ENCODE results near the gene CDH5. TPM values are rescaled to one million over a fixed set of nuclear protein-coding genes. Genes with fewer than 3 reads are reported as not detected.

Gene CDH5
- total and polyA plus RNA-seq, 2 of the 4 experiments (the other 2 are of a cell fraction) = not detected

DNA sequence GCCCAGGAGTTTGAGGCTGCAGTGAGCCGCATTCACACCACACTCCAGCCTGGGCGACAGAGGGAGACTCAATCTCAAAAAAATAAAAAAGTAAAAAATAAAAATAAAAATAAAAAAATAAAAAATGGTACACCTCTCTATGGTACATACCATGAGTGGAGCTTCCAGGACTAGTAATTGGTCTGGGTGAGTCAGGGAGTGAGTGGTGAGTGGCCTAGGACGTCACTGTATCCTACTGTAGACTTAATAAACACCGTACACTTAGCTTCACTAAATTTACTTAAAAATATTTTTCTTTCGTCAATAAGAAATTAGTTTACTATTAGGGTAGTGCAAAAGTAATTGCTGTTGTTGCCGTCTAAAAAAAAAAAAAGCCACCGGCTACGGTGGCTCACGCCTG, 9.0 kb downstream of the CDH5 start:
- DNase-seq (no peak), ATAC-seq (ENCODE audit: low read depth) (no peak)
- no peaks in the 10 kb centered on the region for H4K20me1 ChIP-seq (ENCODE audit: insufficient read depth, low read length)
- intact Hi-C loops (cut with micrococcal nuclease) (no loop called here), dilution Hi-C loops (cut with HindIII; ENCODE audit: low sequenced_read_pairs, unreplicated experiment) (no loop called here), in situ Hi-C loops (cut with MboI; ENCODE audit: low sequenced_read_pairs) (no loop called here)
- no peak overlapping the region for H4K8ac ChIP-seq (ENCODE audit: low read depth in 2 of 2, low read length in 2 of 2)
- H4K5ac ChIP-seq (ENCODE audit: low read depth, low read length) = no peak overlapping the region
- H4K91ac ChIP-seq (ENCODE audit: insufficient read depth, low read depth, low read length) = no peak overlapping the region
- H3K9me3 ChIP-seq (ENCODE audit: control insufficient read depth, insufficient read depth, low read length) = no peaks in the 10 kb centered on the region
- H2BK15ac ChIP-seq (ENCODE audit: low read depth, low read length) = no peak overlapping the region
- no peak overlapping the region for H3K4ac ChIP-seq (ENCODE audit: low read depth, low read length)
- H3K9ac ChIP-seq (ENCODE audit: low read depth, low read length) = no peak overlapping the region
- H3K9me1 ChIP-seq (ENCODE audit: insufficient read depth, low read length) = no peaks in the 10 kb centered on the region
- no peak overlapping the region for H2AK9ac ChIP-seq (replicated peaks; ENCODE audit: low read depth, low read length, poor library complexity)
- WGBS, 2 experiments (ENCODE audit: extremely low coverage in 2 of 2, insufficient read length in 1 of 2) = no CpG with 5 or more reads among the region's 9 CpGs
- no peak overlapping the region for H3K56ac ChIP-seq (ENCODE audit: extremely low read depth, insufficient read depth, low read length)
- H2AFZ ChIP-seq (replicated peaks; ENCODE audit: low read length, poor library complexity) = no peak overlapping the region
- H3K23ac ChIP-seq (ENCODE audit: low read depth, low read length) = no peak overlapping the region
- H3K4me2 ChIP-seq (ENCODE audit: low read depth, low read length) = no peak overlapping the region
- no peak overlapping the region for H3K14ac ChIP-seq (replicated peaks; ENCODE audit: low read depth, low read length)
- H3K36me3 ChIP-seq (ENCODE audit: control insufficient read depth, insufficient read depth, low read length) = no peaks in the 10 kb centered on the region
- no peak overlapping the region for H3K4me3 ChIP-seq (ENCODE audit: insufficient read depth, low read depth, low read length)
- no peak for TF ChIP-seq MAFK (IDR thresholded peaks at IDR 0.05; ENCODE audit: low read depth, low read length)
- TF ChIP-seq BHLHE40 (IDR thresholded peaks at IDR 0.05; ENCODE audit: low read depth, low read length) = no peak
- TF ChIP-seq, protein P1, sequence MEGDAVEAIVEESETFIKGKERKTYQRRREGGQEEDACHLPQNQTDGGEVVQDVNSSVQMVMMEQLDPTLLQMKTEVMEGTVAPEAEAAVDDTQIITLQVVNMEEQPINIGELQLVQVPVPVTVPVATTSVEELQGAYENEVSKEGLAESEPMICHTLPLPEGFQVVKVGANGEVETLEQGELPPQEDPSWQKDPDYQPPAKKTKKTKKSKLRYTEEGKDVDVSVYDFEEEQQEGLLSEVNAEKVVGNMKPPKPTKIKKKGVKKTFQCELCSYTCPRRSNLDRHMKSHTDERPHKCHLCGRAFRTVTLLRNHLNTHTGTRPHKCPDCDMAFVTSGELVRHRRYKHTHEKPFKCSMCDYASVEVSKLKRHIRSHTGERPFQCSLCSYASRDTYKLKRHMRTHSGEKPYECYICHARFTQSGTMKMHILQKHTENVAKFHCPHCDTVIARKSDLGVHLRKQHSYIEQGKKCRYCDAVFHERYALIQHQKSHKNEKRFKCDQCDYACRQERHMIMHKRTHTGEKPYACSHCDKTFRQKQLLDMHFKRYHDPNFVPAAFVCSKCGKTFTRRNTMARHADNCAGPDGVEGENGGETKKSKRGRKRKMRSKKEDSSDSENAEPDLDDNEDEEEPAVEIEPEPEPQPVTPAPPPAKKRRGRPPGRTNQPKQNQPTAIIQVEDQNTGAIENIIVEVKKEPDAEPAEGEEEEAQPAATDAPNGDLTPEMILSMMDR (conservative IDR thresholded peaks at IDR 0.05; ENCODE audit: low read depth, low read length) = no peak
- TF ChIP-seq RAD21 (IDR thresholded peaks at IDR 0.05; ENCODE audit: low read length) = no peak
- TF ChIP-seq FOS (IDR thresholded peaks at IDR 0.05; ENCODE audit: low read depth, low read length) = no peak
- TF ChIP-seq, protein P2, sequence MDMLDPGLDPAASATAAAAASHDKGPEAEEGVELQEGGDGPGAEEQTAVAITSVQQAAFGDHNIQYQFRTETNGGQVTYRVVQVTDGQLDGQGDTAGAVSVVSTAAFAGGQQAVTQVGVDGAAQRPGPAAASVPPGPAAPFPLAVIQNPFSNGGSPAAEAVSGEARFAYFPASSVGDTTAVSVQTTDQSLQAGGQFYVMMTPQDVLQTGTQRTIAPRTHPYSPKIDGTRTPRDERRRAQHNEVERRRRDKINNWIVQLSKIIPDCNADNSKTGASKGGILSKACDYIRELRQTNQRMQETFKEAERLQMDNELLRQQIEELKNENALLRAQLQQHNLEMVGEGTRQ (IDR thresholded peaks at IDR 0.05; ENCODE audit: low read depth, low read length) = no peak
- TF ChIP-seq, protein P3, sequence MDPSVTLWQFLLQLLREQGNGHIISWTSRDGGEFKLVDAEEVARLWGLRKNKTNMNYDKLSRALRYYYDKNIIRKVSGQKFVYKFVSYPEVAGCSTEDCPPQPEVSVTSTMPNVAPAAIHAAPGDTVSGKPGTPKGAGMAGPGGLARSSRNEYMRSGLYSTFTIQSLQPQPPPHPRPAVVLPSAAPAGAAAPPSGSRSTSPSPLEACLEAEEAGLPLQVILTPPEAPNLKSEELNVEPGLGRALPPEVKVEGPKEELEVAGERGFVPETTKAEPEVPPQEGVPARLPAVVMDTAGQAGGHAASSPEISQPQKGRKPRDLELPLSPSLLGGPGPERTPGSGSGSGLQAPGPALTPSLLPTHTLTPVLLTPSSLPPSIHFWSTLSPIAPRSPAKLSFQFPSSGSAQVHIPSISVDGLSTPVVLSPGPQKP (IDR thresholded peaks at IDR 0.05; ENCODE audit: borderline replicate concordance, low read depth, low read length) = no peak
- TF ChIP-seq CHD1 (IDR thresholded peaks at IDR 0.05; ENCODE audit: low read depth, low read length) = no peak
- TF ChIP-seq MXI1 (IDR thresholded peaks at IDR 0.05; ENCODE audit: borderline replicate concordance, low read depth, low read length) = no peak
- no TSS peak for BruUV-seq (replicated peaks)
- H3K79me1 ChIP-seq (ENCODE audit: low read depth in 1 of 2, low read length in 2 of 2) = no peaks in the 10 kb centered on the region
- H3K27ac ChIP-seq (ENCODE audit: insufficient read depth, low read length) = no peak overlapping the region
- H3K4me1 ChIP-seq (ENCODE audit: control insufficient read depth, insufficient read depth, low read length) = no peaks in the 10 kb centered on the region
- no peak overlapping the region for H2BK5ac ChIP-seq (ENCODE audit: low read depth, low read length, poor library complexity, severe bottlenecking)
- peaks cover 26% of the 10 kb centered on the region; the same call in 1 of the 2 replicates for H3K27me3 ChIP-seq (ENCODE audit: control insufficient read depth, insufficient read depth, low read length)
- no peak overlapping the region for H2AK5ac ChIP-seq (ENCODE audit: low read depth, low read length)
- ChIA-PET POLR2A (ENCODE audit: unreplicated experiment) (no interaction called here), CTCF (no interaction called here)
- no peak overlapping the region for H2BK20ac ChIP-seq (ENCODE audit: low read depth, low read length)
- H2BK120ac ChIP-seq (ENCODE audit: low read depth, low read length) = no peak overlapping the region
- no peak overlapping the region for H3K18ac ChIP-seq (ENCODE audit: low read depth, low read length)

Data from IMR-90 (cell line).